ENCODE measurements around the gene EIF4E2. TPM values are rescaled to one million over a fixed set of nuclear protein-coding genes. Genes with fewer than 3 reads are reported as not detected.

EIF4E2 gene
- total RNA-seq, 2 donors from 2014 or later, result 12.2 to 17.4 TPM

- peaks cover 0 to 34% of the 10 kb centered on the region in 2 donors for H3K27me3 ChIP-seq
- H3K36me3 ChIP-seq (replicated peaks in 1 of 2; ENCODE audit: insufficient read depth in 1 of 2, low read depth in 2 of 2), result no peaks in the 10 kb centered on the region
- 10 to 11% methylated on average over 2 to 16 of the region's 16 CpGs for WGBS, 2 donors
- no peaks in the 10 kb centered on the region for H3K9me3 ChIP-seq
- TF ChIP-seq CTCF (IDR thresholded peaks at IDR 0.05), result no peak
- TF ChIP-seq POLR2A (IDR thresholded peaks at IDR 0.05), result no peak
- no peak overlapping the region for H3K4me3 ChIP-seq
- DNase-seq (no peak), ATAC-seq (no peak)
- intact Hi-C loops (cut with DNase I), result loop anchor here (5.0 to 10.0 kb wide), 2 partner anchors 76 to 619 kb away; no protein-coding TSS in a partner anchor
- H3K4me1 ChIP-seq, result peaks cover 31% of the 10 kb centered on the region
- no peak overlapping the region for H3K27ac ChIP-seq
Measured at GRCh38 chr2:232523402-232523681, 27.1 kb upstream of the EIF4E2 start.

DNA sequence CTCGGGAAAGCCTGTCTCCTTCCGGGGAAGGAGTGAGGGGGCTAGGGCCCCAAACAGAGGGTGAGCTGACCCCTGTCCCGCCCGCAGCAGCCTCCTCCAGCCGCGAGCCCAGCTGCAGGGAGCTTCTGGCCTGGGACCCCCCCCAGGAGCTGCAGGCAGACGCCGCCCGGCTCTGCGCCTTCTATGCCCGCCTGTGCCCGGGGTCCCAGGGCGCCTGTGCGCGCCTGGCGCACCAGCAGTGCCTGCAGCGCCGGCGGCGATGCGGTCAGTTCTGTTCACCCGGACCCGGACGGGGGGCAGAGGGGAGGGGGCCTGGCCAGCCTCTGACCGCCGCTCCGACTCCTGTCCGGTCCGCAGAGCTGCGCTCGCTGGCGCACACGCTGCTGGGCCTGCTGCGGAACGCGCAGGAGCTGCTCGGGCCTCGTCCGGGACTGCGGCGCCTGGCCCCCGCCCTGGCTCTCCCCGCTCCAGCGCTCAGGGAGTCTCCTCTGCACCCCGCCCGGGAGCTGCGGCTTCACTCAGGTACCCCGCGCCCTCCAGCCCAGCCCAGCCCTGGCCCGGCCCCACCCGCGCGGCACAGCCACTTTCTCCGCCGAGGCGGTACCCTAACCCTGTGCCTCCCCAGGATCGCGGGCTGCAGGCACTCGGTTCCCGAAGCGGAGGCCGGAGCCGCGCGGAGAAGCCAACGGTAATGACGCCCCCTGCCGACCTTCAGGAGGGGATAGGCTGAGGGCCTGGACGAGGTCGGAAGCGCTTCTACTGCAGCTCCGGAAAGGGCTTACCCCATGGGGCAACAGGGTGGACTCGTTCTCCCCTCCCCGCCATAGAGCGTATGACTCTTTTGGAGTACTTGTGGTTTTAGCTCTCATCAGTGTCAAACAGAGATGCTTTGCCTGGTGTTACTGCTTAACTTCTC, 26.5 kb upstream of the EIF4E2 start:
- WGBS, 2 donors, result 3% methylated on average over 27 to 72 of the region's 75 CpGs
- no peaks in the 10 kb centered on the region for H3K9me3 ChIP-seq
- no peak for ATAC-seq
- H3K27me3 ChIP-seq, result peaks cover 0 to 34% of the 10 kb centered on the region in 2 donors
- peak in 2 of 4 donors; percentile 33 to 50 for DNase-seq
- TF ChIP-seq CTCF (IDR thresholded peaks at IDR 0.05), result no peak
- intact Hi-C loops (cut with DNase I), result loop anchor here (5.0 to 10.0 kb wide), 2 partner anchors 77 to 619 kb away; no protein-coding TSS in a partner anchor
- H3K4me3 ChIP-seq, result no peak overlapping the region
- no peak overlapping the region for H3K27ac ChIP-seq
- H3K36me3 ChIP-seq (replicated peaks in 1 of 2; ENCODE audit: insufficient read depth in 1 of 2, low read depth in 2 of 2), result no peaks in the 10 kb centered on the region
- H3K4me1 ChIP-seq, result peaks cover 31% of the 10 kb centered on the region

DNA sequence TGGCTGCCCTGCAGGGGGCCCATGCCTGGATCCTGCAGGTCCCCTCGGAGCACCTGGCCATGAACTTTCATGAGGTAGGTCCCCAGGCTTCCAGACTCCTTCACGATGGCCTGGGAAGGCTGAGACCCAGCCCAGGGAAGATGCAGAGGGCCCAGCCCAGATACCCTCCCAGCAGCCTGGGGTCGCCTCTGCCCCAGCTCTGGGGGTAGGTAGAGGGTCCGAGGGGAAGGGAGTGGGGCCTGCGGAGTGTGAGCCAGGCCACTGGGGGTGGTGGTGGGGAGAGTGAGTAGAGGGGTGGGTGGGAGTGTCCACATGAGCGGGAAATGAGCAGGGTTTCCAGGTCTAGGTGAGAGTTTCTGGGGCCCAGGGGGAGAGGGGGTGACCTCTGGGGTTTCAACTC, 25.7 kb upstream of the EIF4E2 start:
- H3K27me3 ChIP-seq, result peaks cover 0 to 34% of the 10 kb centered on the region in 2 donors
- DNase-seq, result no peak
- no peak for TF ChIP-seq CTCF (IDR thresholded peaks at IDR 0.05)
- no peak for TF ChIP-seq POLR2A (IDR thresholded peaks at IDR 0.05)
- H3K4me1 ChIP-seq, result peaks cover 31% of the 10 kb centered on the region
- no peak for ATAC-seq
- H3K27ac ChIP-seq, result no peak overlapping the region
- H3K9me3 ChIP-seq, result no peaks in the 10 kb centered on the region
- intact Hi-C loops (cut with DNase I), result loop anchor here (5.0 to 10.0 kb wide), 2 partner anchors 77 to 620 kb away; no protein-coding TSS in a partner anchor
- no peaks in the 10 kb centered on the region for H3K36me3 ChIP-seq (replicated peaks in 1 of 2; ENCODE audit: insufficient read depth in 1 of 2, low read depth in 2 of 2)
- no peak overlapping the region for H3K4me3 ChIP-seq
- 80 to 82% methylated on average over 4 to 5 of the region's 6 CpGs for WGBS, 2 donors

GRCh38 chr2:232525199-232525598, 25.3 kb upstream of the EIF4E2 start:
- Histone ChIP-seq H3K27me3 (peaks cover 0 to 34% of the 10 kb centered on the region in 2 donors), H3K4me3 (no peak overlapping the region), H3K27ac (no peak overlapping the region), H3K36me3 (replicated peaks in 1 of 2; ENCODE audit: insufficient read depth in 1 of 2, low read depth in 2 of 2) (no peaks in the 10 kb centered on the region), H3K9me3 (no peaks in the 10 kb centered on the region), H3K4me1 (peaks cover 31% of the 10 kb centered on the region)
- DNase-seq, result no peak
- 78 to 79% methylated on average over 7 to 11 of the region's 14 CpGs for WGBS, 2 donors
- intact Hi-C loops (cut with DNase I), result loop anchor here (10.0 kb wide), 1 partner anchor 620 kb away; no protein-coding TSS in a partner anchor
- no peak for ATAC-seq
- TF ChIP-seq POLR2A (IDR thresholded peaks at IDR 0.05) (no peak), CTCF (IDR thresholded peaks at IDR 0.05) (no peak)
